GM19438 (cell line): ENCODE data around the gene KDM4C.
"Not testable (repeated sequence)": the region's sequence is repeated elsewhere in the genome, so short reads cannot be mapped to it uniquely, and the experiment has no call there.

Source experiments
- ATAC-seq: cut with Tn5 transposase; IDR thresholded peaks from one replicate; pipeline ENCODE4 v1.9.1; 2021; ENCODE audit warnings: low read depth; ENCODE audit not compliant: unreplicated experiment

KDM4C gene

GRCh38 chr9:6757456-6758247, at the start of gene KDM4C:
Gene KDM4C, plus strand, starts transcription at chr9:6757973. Its CDS starts 35,016 bp downstream, at chr9:6792989.
- peak; percentile 76 for ATAC-seq

- ATAC-seq = no peak
Measured at GRCh38 chr9:6708732-6709131, 49.0 kb upstream of the KDM4C start.

GRCh38 chr9:6711403-6711802, 46.4 kb upstream of the KDM4C start:
- no peak for ATAC-seq

- ATAC-seq = no peak
Measured at GRCh38 chr9:6712041-6712440, 45.7 kb upstream of the KDM4C start.

- no peak for ATAC-seq
Measured at GRCh38 chr9:6714176-6714575, 43.6 kb upstream of the KDM4C start.

- ATAC-seq = not testable (repeated sequence)
Measured at GRCh38 chr9:6715153-6715754, 42.5 kb upstream of the KDM4C start.

GRCh38 chr9:6715755-6716643, 41.8 kb upstream of the KDM4C start:
- peak; percentile 97 for ATAC-seq

- ATAC-seq = no peak
Measured at GRCh38 chr9:6716766-6717165, 41.0 kb upstream of the KDM4C start.

GRCh38 chr9:6723881-6724420, 33.8 kb upstream of the KDM4C start:
- ATAC-seq = no peak

- ATAC-seq = no peak
Measured at GRCh38 chr9:6733257-6733656, 24.5 kb upstream of the KDM4C start.

- no peak for ATAC-seq
Measured at GRCh38 chr9:6733831-6734230, 23.9 kb upstream of the KDM4C start.

GRCh38 chr9:6735422-6735821, 22.4 kb upstream of the KDM4C start:
- ATAC-seq = no peak

GRCh38 chr9:6739218-6739617, 18.6 kb upstream of the KDM4C start:
- ATAC-seq = no peak

- ATAC-seq = not testable (repeated sequence)
Measured at GRCh38 chr9:6748861-6749260, 8.9 kb upstream of the KDM4C start.

GRCh38 chr9:6754861-6755260, 2.9 kb upstream of the KDM4C start:
- ATAC-seq = not testable (repeated sequence)

- ATAC-seq = peak; percentile 26
Measured at GRCh38 chr9:6757132-6757455, 679 bp upstream of the KDM4C start.

- peak; percentile 18 for ATAC-seq
Measured at GRCh38 chr9:6758248-6758497, 400 bp downstream of the KDM4C start.

GRCh38 chr9:6758498-6759184, 868 bp downstream of the KDM4C start:
- ATAC-seq = peak; percentile 19

- ATAC-seq = peak; percentile 6
Measured at GRCh38 chr9:6759185-6759977, 1.6 kb downstream of the KDM4C start.

GRCh38 chr9:6761306-6761705, 3.5 kb downstream of the KDM4C start:
- ATAC-seq = no peak
